HCT116 (cell line): ENCODE measurements around the gene RCBTB2. TPM values are rescaled to one million over a fixed set of nuclear protein-coding genes. Genes with fewer than 3 reads are reported as not detected.

Experiments used
- ATAC-seq: fragments of 200-7000 bp; cut with Tn5 transposase; 2 replicates; pipeline ENCODE4 v1.9.1; 2020; ENCODE audit warnings: mild to moderate bottlenecking, moderate library complexity
- BruUV-seq: library from RNA; stranded (reverse); fragments of 400-500 nt; replicated peaks from 2 replicates; lab custom pipeline; 2021; lab: Mats Ljungman, UMichigan
- CTCF ChIA-PET: fragments of 300-600 bp; sonication (Branson Sonifier 250); formaldehyde crosslinking; loops from one replicate; lab custom pipeline; 2021; ENCODE audit warnings: antibody characterized with exemption; lab: Charles Lee
- POLR2A ChIA-PET: fragments of 300-600, 350-600 bp; sonication (Branson Sonifier 250); formaldehyde crosslinking; loops from one replicate; lab custom pipeline; 2021; ENCODE audit warnings: antibody characterized with exemption; lab: Charles Lee
- RAD21 ChIA-PET, 2 experiments: fragments of 300-600 bp; sonication (Branson Sonifier 250); formaldehyde crosslinking; loops; one replicate each; lab custom pipeline; 2023; ENCODE audit warnings: low total read pairs in 2 of 2; ENCODE audit not compliant: uncharacterized antibody in 2 of 2, unreplicated experiment in 2 of 2, low non-redundant PET in 1 of 2; lab: Charles Lee
- DNase-seq: peaks from one replicate; pipeline ENCODE4 v3.0.0-alpha.2; 2010; ENCODE audit warnings: low read depth, low spot score
- H2AFZ ChIP-seq: fragments of 200-600 bp; shearing (Covaris generic), sonication (generic); 2 replicates; pipeline ENCODE4 v1.6.1; 2017; ENCODE audit warnings: low read depth, mixed run types, mixed read lengths, antibody characterized with exemption, low read length; ENCODE audit not compliant: poor library complexity, severe bottlenecking
- H3K27ac ChIP-seq: 2 replicates; pipeline ENCODE4 v1.5.1; 2012; ENCODE audit warnings: low read depth, low read length
- H3K27me3 ChIP-seq: fragments of 200-600 bp; sonication (generic); 2 replicates; pipeline ENCODE4 v1.6.1; 2016; ENCODE audit warnings: mixed run types, low read length, mixed read lengths; ENCODE audit not compliant: insufficient read depth
- H3K36me3 ChIP-seq, 2 experiments: fragments of 200-500 bp in 1 of 2; fragments of 200-600 bp in 1 of 2; sonication (Bioruptor generic) in 1 of 2; sonication (generic) in 1 of 2; 2 replicates each; pipeline versions ENCODE4 v1.5.1 to v1.6.1; 2014 to 2016; ENCODE audit warnings: low read length in 2 of 2, inconsistent platforms in 1 of 2, mixed read lengths in 1 of 2, mixed run types in 1 of 2; ENCODE audit not compliant: insufficient read depth in 2 of 2, control insufficient read depth in 1 of 2
- H3K4me1 ChIP-seq, 2 experiments: fragments of 200-600 bp in 1 of 2; sonication (generic) in 1 of 2; 2 replicates each; pipeline versions ENCODE4 v1.5.1 to v1.6.1; 2012 to 2017; ENCODE audit warnings: low read length in 2 of 2, inconsistent platforms in 1 of 2, mild to moderate bottlenecking in 1 of 2, mixed read lengths in 1 of 2, mixed run types in 1 of 2, moderate library complexity in 1 of 2; ENCODE audit not compliant: insufficient read depth in 2 of 2, control insufficient read depth in 1 of 2
- H3K4me2 ChIP-seq: fragments of 200-600 bp; sonication (generic); 2 replicates; pipeline ENCODE4 v1.6.1; 2017; ENCODE audit warnings: mixed run types, low read length, mixed read lengths
- H3K4me3 ChIP-seq, 2 experiments: fragments of 200-600 bp in 1 of 2; sonication (generic) in 1 of 2; replicated peaks in 1 of 2; 2 replicates each; pipeline ENCODE4 v1.5.1; 2011 to 2016; ENCODE audit warnings: low read length in 2 of 2, control low read depth in 1 of 2, low read depth in 1 of 2, mild to moderate bottlenecking in 1 of 2, mixed read lengths in 1 of 2, mixed run types in 1 of 2
- H3K79me2 ChIP-seq: fragments of 200-600 bp; sonication (generic); 2 replicates; pipeline ENCODE4 v1.6.1; 2017; ENCODE audit warnings: mild to moderate bottlenecking, mixed run types, low read length, moderate library complexity, mixed read lengths; ENCODE audit not compliant: insufficient read depth
- H3K9ac ChIP-seq: fragments of 200-600 bp; sonication (generic); 2 replicates; pipeline ENCODE4 v1.6.1; 2016; ENCODE audit warnings: low read length, mixed read lengths
- H3K9me2 ChIP-seq: fragments of 200-600 bp; sonication (generic), shearing (Covaris generic); 2 replicates; pipeline ENCODE4 v1.6.1; 2017; ENCODE audit warnings: mixed run types, mild to moderate bottlenecking, moderate library complexity; ENCODE audit not compliant: insufficient read depth
- H3K9me3 ChIP-seq, 2 experiments: fragments of 200-500 bp in 1 of 2; fragments of 200-600 bp in 1 of 2; sonication (Bioruptor generic) in 1 of 2; sonication (generic) in 1 of 2; 2 replicates each; pipeline ENCODE4 v1.6.1; 2014 to 2017; ENCODE audit warnings: low read length in 2 of 2, mixed read lengths in 2 of 2, inconsistent platforms in 1 of 2, low read depth in 1 of 2, mild to moderate bottlenecking in 1 of 2, mixed run types in 1 of 2, moderate library complexity in 1 of 2; ENCODE audit not compliant: control insufficient read depth in 1 of 2, insufficient read depth in 1 of 2
- H4K20me1 ChIP-seq: fragments of 200-600 bp; sonication (generic), shearing (Covaris generic); 2 replicates; pipeline ENCODE4 v1.6.1; 2017; ENCODE audit warnings: mixed run types, mild to moderate bottlenecking, moderate library complexity; ENCODE audit not compliant: insufficient read depth
- CBX3 ChIP-seq: IDR thresholded peaks from 2 replicates; pipeline ENCODE4 v1.6.1; 2012; ENCODE audit warnings: low read depth
- CEBPB ChIP-seq: IDR thresholded peaks from 2 replicates; pipeline ENCODE4 v1.6.1; 2012; ENCODE audit warnings: low read depth
- EGR1 ChIP-seq: IDR thresholded peaks from 2 replicates; pipeline ENCODE4 v1.6.1; 2012; ENCODE audit warnings: low read depth
- ELF1 ChIP-seq: IDR thresholded peaks from 2 replicates; pipeline ENCODE4 v1.6.1; 2012; ENCODE audit warnings: low read depth, borderline replicate concordance
- EZH2 ChIP-seq: fragments of 200-600 bp; sonication (generic); IDR thresholded peaks from 2 replicates; pipeline ENCODE4 v1.6.1; 2017; ENCODE audit warnings: antibody characterized with exemption, mixed run types
- EZH2phosphoT487 ChIP-seq: fragments of 200-600 bp; IDR thresholded peaks from 2 replicates; pipeline ENCODE4 v1.6.1; 2018; ENCODE audit warnings: antibody characterized with exemption, borderline replicate concordance
- FOSL1 ChIP-seq: IDR thresholded peaks from 2 replicates; pipeline ENCODE4 v1.6.1; 2012; ENCODE audit warnings: low read depth
- JUND ChIP-seq: IDR thresholded peaks from 2 replicates; pipeline ENCODE4 v1.6.1; 2012
- MAX ChIP-seq: IDR thresholded peaks from 2 replicates; pipeline ENCODE4 v1.6.1; 2012
- POLR2A ChIP-seq: IDR thresholded peaks from 2 replicates; pipeline ENCODE4 v1.7.0; 2011; ENCODE audit warnings: borderline replicate concordance; ENCODE audit not compliant: insufficient read depth, insufficient read length; ENCODE audit errors: extremely low read depth
- POLR2AphosphoS5 ChIP-seq: IDR thresholded peaks from 2 replicates; pipeline ENCODE4 v1.6.1; 2011; ENCODE audit warnings: mild to moderate bottlenecking, low read depth, low read length, moderate library complexity
- RAD21 ChIP-seq: IDR thresholded peaks from 2 replicates; pipeline ENCODE4 v1.6.1; 2012; ENCODE audit warnings: low read depth, mild to moderate bottlenecking
- SP1 ChIP-seq: IDR thresholded peaks from 2 replicates; pipeline ENCODE4 v1.6.1; 2012; ENCODE audit warnings: low read depth
- SRF ChIP-seq: IDR thresholded peaks from 2 replicates; pipeline ENCODE4 v1.6.1; 2012; ENCODE audit warnings: low read depth
- TCF7L2 ChIP-seq: IDR thresholded peaks from 2 replicates; pipeline ENCODE4 v1.7.0; 2011; ENCODE audit warnings: borderline replicate concordance, inconsistent platforms; ENCODE audit not compliant: insufficient read depth, insufficient read length; ENCODE audit errors: extremely low read depth
- YY1 ChIP-seq: IDR thresholded peaks from 2 replicates; pipeline ENCODE4 v1.6.1; 2011; ENCODE audit warnings: low read length, low read depth, moderate library complexity, mild to moderate bottlenecking; ENCODE audit not compliant: insufficient replicate concordance; ENCODE audit errors: extremely low read depth
- ZBTB33 ChIP-seq: IDR thresholded peaks from 2 replicates; pipeline ENCODE4 v1.6.1; 2011; ENCODE audit warnings: mild to moderate bottlenecking, low read length, moderate library complexity; ENCODE audit not compliant: insufficient replicate concordance; ENCODE audit errors: extremely low read depth
- intact Hi-C: fragments of 100-400 bp; cut with micrococcal nuclease; formaldehyde crosslinking; loops from 2 replicates; pipeline ENCODE4 v1.10.0; 2022
- total RNA-seq: library from RNA; stranded (reverse); gene quantifications from one replicate; pipeline ENCODE4 v1.2.1, GENCODE V29; 2021; ENCODE audit not compliant: unreplicated experiment

The RCBTB2 gene
- total RNA-seq, 1 experiment from 2014 or later, result 1.3 TPM

GRCh38 chr13:48576448-48577010 lies 43.6 kb upstream of the RCBTB2 start (continued):
- TF ChIP-seq ZBTB33, result no peak
- TF ChIP-seq ELF1, result no peak
- TF ChIP-seq YY1, result no peak
- TF ChIP-seq MAX, result no peak
- TF ChIP-seq TCF7L2, result no peak
- no peak for TF ChIP-seq CEBPB
- no peak for TF ChIP-seq CBX3
- no peak for TF ChIP-seq EZH2phosphoT487
- no peak for TF ChIP-seq POLR2AphosphoS5
- TF ChIP-seq FOSL1, result no peak
- no peak for TF ChIP-seq RAD21
- no peak for TF ChIP-seq JUND
- no peak for TF ChIP-seq SP1
- no peak for TF ChIP-seq EZH2
- no peak for TF ChIP-seq EGR1
- TF ChIP-seq POLR2A, result no peak

GRCh38 chr13:48575031-48575430 lies 42.2 kb upstream of the RCBTB2 start:
- BruUV-seq, result no TSS peak
- POLR2A ChIA-PET, result no interaction called here
- ATAC-seq, result no peak

More at GRCh38 chr13:48575031-48575430, 42.2 kb upstream of the RCBTB2 start:
- CTCF ChIA-PET, result no interaction called here
- H3K4me1 ChIP-seq, result no peaks in the 10 kb centered on the region
- H3K9ac ChIP-seq, result no peak overlapping the region
- H3K36me3 ChIP-seq, result no peaks in the 10 kb centered on the region
- no peaks in the 10 kb centered on the region for H3K27me3 ChIP-seq
- no peak overlapping the region for H3K4me2 ChIP-seq
- H3K79me2 ChIP-seq, result no peaks in the 10 kb centered on the region
- H3K4me3 ChIP-seq, result no peak overlapping the region
- RAD21 ChIA-PET, result interaction anchor here in 1 of 2 experiments (1.2 kb wide), 1 partner anchor 17 kb away, joined by 3 read pairs; no protein-coding TSS in a partner anchor
- H3K9me2 ChIP-seq, result no peaks in the 10 kb centered on the region
- H4K20me1 ChIP-seq, result no peaks in the 10 kb centered on the region
- no peak overlapping the region for H3K27ac ChIP-seq
- H2AFZ ChIP-seq, result no peak overlapping the region
- TF ChIP-seq POLR2A (no peak), SRF (no peak), POLR2AphosphoS5 (no peak)
- intact Hi-C loops, result loop anchor here (5.0 kb wide), 1 partner anchor 228 kb away; no protein-coding TSS in a partner anchor
- no peak for DNase-seq
- H3K9me3 ChIP-seq, result no peaks in the 10 kb centered on the region
